Stimulated activated CD8-positive, alpha-beta memory T cell treated with anti-CD3 and anti-CD28 coated beads, Interleukin-4, amount 100 ng/mL, for 24 hours (primary cell): ENCODE measurements around the gene C2orf92.
A peak's percentile ranks its signal among the peaks of the same experiment; 100 is the strongest.
"Not testable (repeated sequence)": the region's sequence is repeated elsewhere in the genome, so short reads cannot be mapped to it uniquely, and the experiment has no call there.

Source experiments
- DNase-seq: peaks from one replicate; pipeline ENCODE4 v3.0.0-alpha.2; 2020; ENCODE audit warnings: low read depth

The C2orf92 gene

GRCh38 chr2:97693476-97693875, 24.0 kb downstream of the C2orf92 start:
- DNase-seq, result no peak

DNA sequence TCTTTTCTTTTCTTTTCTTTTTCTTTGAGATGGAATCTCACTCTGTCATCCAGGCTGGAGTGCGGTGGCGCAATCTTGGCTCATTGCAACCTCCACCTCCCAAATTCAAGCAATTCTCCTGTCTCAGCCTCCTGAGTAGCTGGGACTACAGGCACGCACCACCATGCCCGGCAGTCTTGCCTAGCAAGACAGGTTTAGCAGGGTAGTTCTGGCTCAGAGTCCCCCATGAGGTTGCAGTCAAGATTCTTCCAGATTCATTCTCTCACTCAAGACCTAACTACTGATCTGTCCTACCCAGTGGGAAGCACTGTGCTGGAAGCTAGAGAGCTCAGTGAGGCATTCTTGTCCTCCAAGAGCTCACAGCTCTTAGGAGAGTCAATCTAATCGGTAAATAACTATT, 26.2 kb downstream of the C2orf92 start:
- DNase-seq, result no peak

GRCh38 chr2:97697252-97698235, 28.0 kb downstream of the C2orf92 start:
- peak; percentile 87 for DNase-seq

GRCh38 chr2:97698530-97698929, 29.0 kb downstream of the C2orf92 start:
- no peak for DNase-seq

- DNase-seq, result peak; percentile 55
Observed at GRCh38 chr2:97699765-97700444, 30.4 kb downstream of the C2orf92 start.

GRCh38 chr2:97701186-97701585, 31.7 kb downstream of the C2orf92 start:
- DNase-seq, result no peak

- no peak for DNase-seq
Observed at GRCh38 chr2:97701851-97702465, 32.4 kb downstream of the C2orf92 start.

- no peak for DNase-seq
Observed at GRCh38 chr2:97702731-97703470, 33.4 kb downstream of the C2orf92 start.

GRCh38 chr2:97703741-97704140, 34.2 kb downstream of the C2orf92 start:
- DNase-seq, result no peak

DNA sequence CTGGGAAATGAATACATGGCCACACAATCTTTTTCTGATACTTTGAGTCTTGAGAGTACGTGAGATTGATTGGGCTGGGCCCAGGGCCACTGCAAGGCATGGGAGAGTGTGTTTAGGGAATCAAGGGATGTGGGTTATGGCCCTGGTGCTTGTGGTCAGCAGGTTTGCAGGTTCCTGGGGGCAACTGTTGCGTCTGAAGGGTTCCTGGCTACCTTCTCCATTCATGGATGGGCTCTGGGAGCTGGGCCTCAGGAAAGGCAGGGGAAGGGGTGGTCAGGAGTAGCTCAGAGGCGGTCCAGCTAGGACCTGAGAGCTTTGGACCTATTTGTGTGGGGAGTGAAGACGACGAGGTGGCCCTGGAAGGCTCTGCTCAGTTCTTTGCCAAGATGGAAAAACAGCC, 35.5 kb downstream of the C2orf92 start:
- no peak for DNase-seq

- DNase-seq, result no peak
Observed at GRCh38 chr2:97706112-97706511, 36.6 kb downstream of the C2orf92 start.

GRCh38 chr2:97706708-97707345, 37.3 kb downstream of the C2orf92 start:
- no peak for DNase-seq

DNA sequence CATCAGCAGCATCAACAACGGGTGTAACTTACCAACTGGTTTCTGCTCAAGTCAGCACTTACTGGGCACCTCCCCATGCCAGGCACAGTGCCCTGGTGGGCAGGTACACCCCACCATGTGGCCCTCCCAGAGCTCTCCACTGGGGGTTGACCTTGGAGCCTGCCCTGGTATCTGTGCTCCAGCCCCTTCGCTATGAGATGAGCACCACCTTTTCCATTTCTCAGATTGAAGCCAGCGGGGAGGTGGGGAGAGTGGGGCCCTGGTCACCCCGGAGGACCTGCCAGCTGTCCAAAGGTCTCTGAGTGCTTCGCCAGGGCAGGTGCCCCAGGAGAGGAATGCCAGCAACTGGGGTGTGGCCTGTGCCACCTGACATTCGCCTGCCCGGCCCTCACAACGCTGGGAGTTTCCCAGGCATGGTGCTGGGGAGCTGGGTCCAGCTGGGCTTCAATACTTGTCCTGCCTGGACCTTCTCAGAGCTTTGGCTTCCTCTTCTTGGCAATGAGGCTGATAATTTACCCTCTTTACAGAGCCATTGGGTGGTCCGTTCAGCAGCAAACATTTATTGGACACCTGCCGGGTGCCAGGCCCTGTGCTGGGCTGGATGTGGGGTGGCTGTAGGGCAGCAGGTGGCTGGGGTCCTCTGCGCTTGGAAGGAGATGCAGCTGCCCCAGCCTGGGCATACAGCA, 38.0 kb downstream of the C2orf92 start:
- no peak for DNase-seq

- DNase-seq, result no peak
Observed at GRCh38 chr2:97708048-97708380, 38.5 kb downstream of the C2orf92 start.

- DNase-seq, result no peak
Observed at GRCh38 chr2:97708608-97709007, 39.1 kb downstream of the C2orf92 start.

GRCh38 chr2:97711394-97711711, 41.8 kb downstream of the C2orf92 start:
- no peak for DNase-seq

- DNase-seq, result not testable (repeated sequence)
Observed at GRCh38 chr2:97712175-97712574, 42.7 kb downstream of the C2orf92 start.

DNA sequence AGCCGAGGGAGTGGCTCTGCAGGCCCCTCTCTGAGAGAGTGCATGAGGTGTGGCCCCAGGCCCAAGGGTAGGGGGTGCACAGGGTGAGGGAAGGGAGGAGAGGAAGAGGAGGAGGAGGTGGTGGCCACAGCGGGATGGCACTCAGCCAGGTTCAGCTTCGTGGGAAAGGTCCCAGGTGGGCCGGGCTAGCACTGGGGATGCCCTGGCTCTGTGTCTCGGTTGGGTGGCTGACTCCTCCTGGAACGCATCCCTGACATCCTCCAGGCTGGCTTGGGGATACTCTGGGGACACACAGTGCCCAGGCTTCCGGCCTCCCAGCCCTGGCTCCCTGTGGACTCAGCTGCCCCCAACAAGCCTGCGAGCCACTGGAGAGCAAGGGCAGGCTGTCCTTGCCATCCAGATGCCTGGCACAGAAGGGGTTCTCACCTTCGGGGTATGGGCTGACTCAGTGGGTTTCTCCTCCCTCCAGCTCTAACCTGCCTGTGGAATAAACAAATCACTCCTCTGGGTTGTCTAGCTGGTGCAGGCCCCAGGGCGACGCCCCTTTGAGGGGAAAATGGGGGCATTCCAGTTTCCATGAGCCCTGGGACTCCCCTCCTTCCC, 43.3 kb downstream of the C2orf92 start:
- DNase-seq, result peak; percentile 43

- DNase-seq, result peak; percentile 37
Observed at GRCh38 chr2:97713296-97714083, 44.0 kb downstream of the C2orf92 start, which contains the start of gene ZAP70. TSS of gene ZAP70 (plus strand) at chr2:97713576. CDS start at chr2:97724037, 10,461 bp downstream.
